ENCODE data around the gene PLPPR5.
"Not testable (repeated sequence)": the region's sequence is repeated elsewhere in the genome, so short reads cannot be mapped to it uniquely, and the experiment has no call there.

PLPPR5 gene

GRCh38 chr1:99004861-99005442 lies at the start of gene PLPPR5:
PLPPR5 (minus strand) TSS chr1:99004861; CDS start chr1:99004671, 190 bp downstream.
- Histone ChIP-seq H3K27ac (no peak within 1 kb of the TSS), H3K4me3 (ENCODE audit: low read depth, low read length) (peak within 1 kb of the TSS; percentile 52), H3K36me3 (replicated peaks) (no peaks in the 10 kb centered on the region), H3K27me3 (replicated peaks) (peaks cover 40% of the 10 kb centered on the region)
- no peak for DNase-seq
- in situ Hi-C loops (cut with HindIII; ENCODE audit: low pct_ligation_motif_present, low sequenced_read_pairs): no loop called here
- TF ChIP-seq CTCF (IDR thresholded peaks at IDR 0.05; ENCODE audit: low read depth, low read length, missing control alignments): no peak

GRCh38 chr1:99051611-99052283 lies 47.1 kb upstream of the PLPPR5 start:
- H3K36me3 ChIP-seq (replicated peaks): no peaks in the 10 kb centered on the region
- no peaks in the 10 kb centered on the region for H3K27me3 ChIP-seq (replicated peaks)
- no peak overlapping the region for H3K27ac ChIP-seq
- no peak for TF ChIP-seq CTCF (IDR thresholded peaks at IDR 0.05; ENCODE audit: low read depth, low read length, missing control alignments)
- in situ Hi-C loops (cut with HindIII; ENCODE audit: low pct_ligation_motif_present, low sequenced_read_pairs): no loop called here
- no peak for DNase-seq
- no peak overlapping the region for H3K4me3 ChIP-seq (ENCODE audit: low read depth, low read length)

GRCh38 chr1:99049745-99050144 lies 45.1 kb upstream of the PLPPR5 start:
- no peak overlapping the region for H3K4me3 ChIP-seq (ENCODE audit: low read depth, low read length)
- no peaks in the 10 kb centered on the region for H3K27me3 ChIP-seq (replicated peaks)
- no peaks in the 10 kb centered on the region for H3K36me3 ChIP-seq (replicated peaks)
- in situ Hi-C loops (cut with HindIII; ENCODE audit: low pct_ligation_motif_present, low sequenced_read_pairs): no loop called here
- no peak overlapping the region for H3K27ac ChIP-seq
- no peak for TF ChIP-seq CTCF (IDR thresholded peaks at IDR 0.05; ENCODE audit: low read depth, low read length, missing control alignments)
- no peak for DNase-seq

- H3K27ac ChIP-seq; in situ Hi-C loops (cut with HindIII; ENCODE audit: low pct_ligation_motif_present, low sequenced_read_pairs); H3K4me3 ChIP-seq (ENCODE audit: low read depth, low read length); H3K36me3 ChIP-seq (replicated peaks); DNase-seq; H3K27me3 ChIP-seq (replicated peaks): not testable (repeated sequence)
These were observed 32.1 kb upstream of the PLPPR5 start for GRCh38 chr1:99036746-99037145.

- Histone ChIP-seq H3K36me3 (replicated peaks) (no peaks in the 10 kb centered on the region), H3K27me3 (replicated peaks) (no peaks in the 10 kb centered on the region), H3K27ac (no peak overlapping the region), H3K4me3 (ENCODE audit: low read depth, low read length) (no peak overlapping the region)
- in situ Hi-C loops (cut with HindIII; ENCODE audit: low pct_ligation_motif_present, low sequenced_read_pairs): no loop called here
- DNase-seq: no peak
- no peak for TF ChIP-seq CTCF (IDR thresholded peaks at IDR 0.05; ENCODE audit: low read depth, low read length, missing control alignments)
These were observed 13.7 kb upstream of the PLPPR5 start for GRCh38 chr1:99018313-99018712.

- in situ Hi-C loops (cut with HindIII; ENCODE audit: low pct_ligation_motif_present, low sequenced_read_pairs): no loop called here
- Histone ChIP-seq H3K4me3 (ENCODE audit: low read depth, low read length) (no peak overlapping the region), H3K27ac (no peak overlapping the region), H3K27me3 (replicated peaks) (no peaks in the 10 kb centered on the region), H3K36me3 (replicated peaks) (no peaks in the 10 kb centered on the region)
- DNase-seq: no peak
- no peak for TF ChIP-seq CTCF (IDR thresholded peaks at IDR 0.05; ENCODE audit: low read depth, low read length, missing control alignments)
These were observed 13.0 kb upstream of the PLPPR5 start for GRCh38 chr1:99017655-99018054.
